ENCODE results near the gene FIG4. TPM values are rescaled to one million over a fixed set of nuclear protein-coding genes. Genes with fewer than 3 reads are reported as not detected.
"Not testable (repeated sequence)": the region's sequence is repeated elsewhere in the genome, so short reads cannot be mapped to it uniquely, and the experiment has no call there.

The FIG4 gene
- total RNA-seq, 1 donor from 2014 or later: 15.4 TPM

GRCh38 chr6:109861946-109862345 is 170.8 kb downstream of the FIG4 start:
- Mint-ChIP-seq H3K27ac (ENCODE audit: unreplicated experiment) (no peak overlapping the region), H3K4me1 (ENCODE audit: low read depth, unreplicated experiment) (no peaks in the 10 kb centered on the region), H3K4me3 (ENCODE audit: unreplicated experiment) (no peak overlapping the region), H3K9me3 (ENCODE audit: unreplicated experiment) (peaks cover 9% of the 10 kb centered on the region), H3K27me3 (ENCODE audit: unreplicated experiment) (peaks cover 1% of the 10 kb centered on the region), H3K36me3 (ENCODE audit: unreplicated experiment) (peaks cover 14% of the 10 kb centered on the region)
- DNase-seq: no peak
- no peak for TF ChIP-seq CTCF (IDR thresholded peaks at IDR 0.05; ENCODE audit: partially characterized antibody, unreplicated experiment)

- no peaks in the 10 kb centered on the region for H3K4me1 Mint-ChIP-seq (ENCODE audit: low read depth, unreplicated experiment)
- peaks cover 14% of the 10 kb centered on the region for H3K36me3 Mint-ChIP-seq (ENCODE audit: unreplicated experiment)
- no peak for DNase-seq
- no peak overlapping the region for H3K27ac Mint-ChIP-seq (ENCODE audit: unreplicated experiment)
- no peak for TF ChIP-seq CTCF (IDR thresholded peaks at IDR 0.05; ENCODE audit: partially characterized antibody, unreplicated experiment)
- peaks cover 9% of the 10 kb centered on the region for H3K9me3 Mint-ChIP-seq (ENCODE audit: unreplicated experiment)
- no peak overlapping the region for H3K4me3 Mint-ChIP-seq (ENCODE audit: unreplicated experiment)
- peaks cover 1% of the 10 kb centered on the region for H3K27me3 Mint-ChIP-seq (ENCODE audit: unreplicated experiment)
Measured at GRCh38 chr6:109864050-109864449, 173.0 kb downstream of the FIG4 start.

- Mint-ChIP-seq H3K4me1 (ENCODE audit: low read depth, unreplicated experiment) (peaks cover 4% of the 10 kb centered on the region), H3K27ac (ENCODE audit: unreplicated experiment) (no peak overlapping the region), H3K4me3 (ENCODE audit: unreplicated experiment) (no peak overlapping the region), H3K36me3 (ENCODE audit: unreplicated experiment) (peaks cover 11% of the 10 kb centered on the region), H3K27me3 (ENCODE audit: unreplicated experiment) (no peaks in the 10 kb centered on the region), H3K9me3 (ENCODE audit: unreplicated experiment) (peaks cover 5% of the 10 kb centered on the region)
- no peak for TF ChIP-seq CTCF (IDR thresholded peaks at IDR 0.05; ENCODE audit: partially characterized antibody, unreplicated experiment)
- no peak for DNase-seq
Measured at GRCh38 chr6:109865968-109866367, 174.9 kb downstream of the FIG4 start.

- Mint-ChIP-seq H3K9me3 (ENCODE audit: unreplicated experiment) (peaks cover 1% of the 10 kb centered on the region), H3K4me1 (ENCODE audit: low read depth, unreplicated experiment) (peaks cover 6% of the 10 kb centered on the region), H3K27ac (ENCODE audit: unreplicated experiment) (no peak overlapping the region), H3K27me3 (ENCODE audit: unreplicated experiment) (no peaks in the 10 kb centered on the region), H3K36me3 (ENCODE audit: unreplicated experiment) (peaks cover under 1% of the 10 kb centered on the region), H3K4me3 (ENCODE audit: unreplicated experiment) (no peak overlapping the region)
- TF ChIP-seq CTCF (IDR thresholded peaks at IDR 0.05; ENCODE audit: partially characterized antibody, unreplicated experiment): no peak
- no peak for DNase-seq
Measured at GRCh38 chr6:109867009-109867969, 176.2 kb downstream of the FIG4 start.

GRCh38 chr6:109867970-109868358 is 176.9 kb downstream of the FIG4 start:
- Mint-ChIP-seq H3K9me3 (ENCODE audit: unreplicated experiment) (peaks cover 1% of the 10 kb centered on the region), H3K4me1 (ENCODE audit: low read depth, unreplicated experiment) (peaks cover 6% of the 10 kb centered on the region), H3K27me3 (ENCODE audit: unreplicated experiment) (no peaks in the 10 kb centered on the region), H3K36me3 (ENCODE audit: unreplicated experiment) (no peaks in the 10 kb centered on the region), H3K4me3 (ENCODE audit: unreplicated experiment) (no peak overlapping the region), H3K27ac (ENCODE audit: unreplicated experiment) (no peak overlapping the region)
- TF ChIP-seq CTCF (IDR thresholded peaks at IDR 0.05; ENCODE audit: partially characterized antibody, unreplicated experiment): no peak
- no peak for DNase-seq

- not testable (repeated sequence) for H3K4me1 Mint-ChIP-seq (ENCODE audit: low read depth, unreplicated experiment); H3K9me3 Mint-ChIP-seq (ENCODE audit: unreplicated experiment); H3K27ac Mint-ChIP-seq (ENCODE audit: unreplicated experiment)
Measured at GRCh38 chr6:109869398-109870088, 178.4 kb downstream of the FIG4 start.

More at GRCh38 chr6:109869398-109870088, 178.4 kb downstream of the FIG4 start:
- H3K4me3 Mint-ChIP-seq (ENCODE audit: unreplicated experiment); H3K27me3 Mint-ChIP-seq (ENCODE audit: unreplicated experiment); DNase-seq; H3K36me3 Mint-ChIP-seq (ENCODE audit: unreplicated experiment): not testable (repeated sequence)

Measured in glutamatergic neuron (in vitro differentiated cells).